Stimulated activated CD4-positive, alpha-beta T cell treated with anti-CD3 and anti-CD28 coated beads, Interleukin-15, amount 100 ng/mL, for 1 hour (primary cell): Measurements from ENCODE around the gene KRTAP5-2.
"Not testable (repeated sequence)": the region's sequence is repeated elsewhere in the genome, so short reads cannot be mapped to it uniquely, and the experiment has no call there.

Source experiments
- DNase-seq, 2 donors: peaks; one replicate each; pipeline ENCODE4 v3.0.0-alpha.2; 2020; ENCODE audit warnings: low read depth in 1 of 2, low spot score in 1 of 2

Gene KRTAP5-2, protein sequence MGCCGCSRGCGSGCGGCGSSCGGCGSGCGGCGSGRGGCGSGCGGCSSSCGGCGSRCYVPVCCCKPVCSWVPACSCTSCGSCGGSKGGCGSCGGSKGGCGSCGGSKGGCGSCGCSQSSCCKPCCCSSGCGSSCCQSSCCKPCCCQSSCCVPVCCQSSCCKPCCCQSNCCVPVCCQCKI

GRCh38 chr11:1597994-1598380, at the start of gene KRTAP5-2:
Gene KRTAP5-2, minus strand, starts transcription at chr11:1598294. Its CDS starts 44 bp downstream, at chr11:1598250.
- DNase-seq: no peak

- not testable (repeated sequence) for DNase-seq
Measured at GRCh38 chr11:1646540-1646939, 48.4 kb upstream of the KRTAP5-2 start.

- DNase-seq: no peak
Measured at GRCh38 chr11:1645357-1645821, 47.3 kb upstream of the KRTAP5-2 start.

DNA sequence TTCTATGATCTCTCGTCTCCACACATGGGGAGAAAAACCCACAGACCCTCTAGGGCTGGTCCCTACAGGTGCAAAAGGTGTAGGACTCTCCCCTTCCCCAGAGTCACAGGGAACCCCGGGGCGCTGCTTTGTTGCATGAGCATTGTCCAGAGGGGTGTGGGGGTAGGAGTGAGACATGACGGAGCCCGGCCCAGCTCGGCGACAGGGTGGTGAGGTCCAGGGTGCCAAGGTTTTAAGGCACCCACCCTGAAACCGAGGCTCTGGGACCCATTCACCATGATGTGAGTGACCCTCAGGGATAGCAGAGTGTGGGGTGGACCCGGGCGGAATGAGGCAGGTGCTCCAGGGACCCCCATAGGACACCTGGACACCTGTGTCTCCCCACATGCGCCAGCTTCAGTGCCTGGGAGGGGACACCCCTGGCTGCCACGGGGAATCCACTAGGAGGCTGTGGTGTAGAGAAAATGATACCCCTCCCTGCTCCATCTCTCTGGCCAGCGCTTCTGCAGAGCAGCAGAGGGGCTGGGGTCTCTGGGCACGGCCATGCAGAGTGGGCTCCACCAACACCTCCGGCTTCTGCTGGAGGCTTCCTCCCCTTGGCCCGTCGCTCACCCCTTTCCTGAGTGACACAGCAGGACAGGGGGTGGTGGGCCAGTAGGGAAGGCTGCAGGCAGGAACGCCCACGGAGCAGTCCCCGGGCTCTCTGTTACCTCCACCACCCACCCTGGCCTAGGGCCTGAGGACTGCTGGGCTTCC, 46.7 kb upstream of the KRTAP5-2 start:
- no peak for DNase-seq

GRCh38 chr11:1643146-1643690, 45.1 kb upstream of the KRTAP5-2 start:
- DNase-seq: no peak

DNA sequence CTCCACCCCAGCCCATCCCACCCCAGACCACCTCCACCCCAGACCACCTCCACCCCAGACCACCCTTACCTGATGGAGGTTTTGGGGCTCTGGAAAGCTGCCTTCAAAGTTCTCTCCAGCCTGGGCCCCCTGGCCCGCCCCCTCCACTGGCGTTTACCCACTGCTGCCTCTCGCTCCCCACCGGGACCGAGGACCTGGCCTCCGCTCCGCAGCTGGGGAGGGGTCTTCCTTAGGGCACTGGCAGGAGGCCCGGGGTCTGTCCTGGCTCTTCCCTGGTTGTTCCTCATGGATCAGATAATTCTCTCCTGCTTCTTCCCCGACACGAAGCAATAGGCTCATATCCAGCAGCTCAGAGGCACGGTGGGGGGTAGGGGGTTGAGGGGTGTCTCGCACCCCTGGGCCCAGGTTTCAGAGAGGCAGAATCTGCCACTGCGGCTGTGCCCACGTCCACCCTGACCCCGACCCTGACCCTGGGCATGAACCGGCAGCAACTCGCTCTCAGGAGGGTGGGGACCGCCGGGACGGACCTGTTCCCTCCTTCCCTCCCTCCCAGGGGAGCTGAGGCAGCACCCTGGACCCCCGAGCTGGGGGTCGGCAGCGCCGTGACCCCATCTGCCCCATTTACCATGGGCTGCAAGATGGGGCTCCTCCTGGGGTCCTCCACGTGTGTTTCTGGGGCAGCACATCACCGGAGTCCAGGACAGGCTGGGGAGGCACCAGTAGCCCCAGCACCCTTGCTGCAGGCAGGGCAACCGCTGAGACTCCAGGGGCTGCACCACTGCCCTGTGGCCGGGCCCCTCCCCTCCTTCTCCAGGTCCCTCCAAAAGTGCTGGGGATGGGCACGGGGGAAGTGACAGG, 44.4 kb upstream of the KRTAP5-2 start:
- no peak for DNase-seq

GRCh38 chr11:1641096-1641495, 43.0 kb upstream of the KRTAP5-2 start:
- DNase-seq: no peak

DNA sequence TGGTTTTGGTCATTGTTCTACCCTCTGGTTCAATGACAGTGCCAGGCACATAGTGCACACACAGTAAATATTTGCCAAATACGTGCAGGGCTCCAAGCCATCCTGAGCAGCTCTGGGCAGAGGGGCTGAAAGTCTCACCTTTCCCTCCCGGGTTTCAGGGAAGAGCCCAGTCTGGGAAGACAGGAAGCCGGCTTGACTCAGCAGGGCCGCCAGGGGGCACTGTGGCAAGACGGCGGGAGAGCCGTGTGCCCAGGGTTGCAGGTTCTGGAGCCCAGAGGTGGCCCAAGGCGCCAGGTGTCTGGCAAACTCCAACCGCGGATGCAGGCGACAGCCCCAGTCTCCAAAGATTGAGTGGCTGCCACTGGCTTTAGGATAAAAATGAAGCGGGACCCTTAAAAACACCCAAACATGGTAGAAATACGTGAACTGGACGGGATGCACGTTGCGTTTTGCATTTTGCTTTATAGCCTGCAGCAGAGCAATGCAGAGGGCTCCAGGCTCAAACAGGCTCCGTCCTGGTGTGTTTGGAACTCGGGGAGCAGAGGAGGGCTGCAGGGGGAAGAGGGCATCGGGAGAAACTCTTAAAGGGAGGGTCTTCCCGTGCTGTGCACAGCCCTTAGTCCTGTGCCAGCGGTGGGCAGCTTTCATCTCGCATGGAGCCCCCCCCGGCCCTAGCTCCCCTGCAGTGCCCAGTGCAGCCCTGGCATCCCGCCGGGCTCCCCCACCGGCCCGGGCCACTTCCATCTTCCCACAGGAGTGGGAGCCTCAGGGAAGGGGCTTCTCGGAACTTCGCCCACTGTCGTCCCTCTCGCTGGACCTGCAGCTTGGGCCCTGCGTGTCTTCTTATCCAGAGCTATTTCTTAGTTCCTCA, 42.2 kb upstream of the KRTAP5-2 start:
- DNase-seq: peak in 1 of 2 donors; percentile 19

- DNase-seq: no peak
Measured at GRCh38 chr11:1639666-1640065, 41.6 kb upstream of the KRTAP5-2 start.

GRCh38 chr11:1639102-1639620, 41.1 kb upstream of the KRTAP5-2 start:
- no peak for DNase-seq

GRCh38 chr11:1638344-1638743, 40.2 kb upstream of the KRTAP5-2 start:
- no peak for DNase-seq

- no peak for DNase-seq
Measured at GRCh38 chr11:1637628-1638027, 39.5 kb upstream of the KRTAP5-2 start.

- DNase-seq: no peak
Measured at GRCh38 chr11:1636291-1636950, 38.3 kb upstream of the KRTAP5-2 start.

DNA sequence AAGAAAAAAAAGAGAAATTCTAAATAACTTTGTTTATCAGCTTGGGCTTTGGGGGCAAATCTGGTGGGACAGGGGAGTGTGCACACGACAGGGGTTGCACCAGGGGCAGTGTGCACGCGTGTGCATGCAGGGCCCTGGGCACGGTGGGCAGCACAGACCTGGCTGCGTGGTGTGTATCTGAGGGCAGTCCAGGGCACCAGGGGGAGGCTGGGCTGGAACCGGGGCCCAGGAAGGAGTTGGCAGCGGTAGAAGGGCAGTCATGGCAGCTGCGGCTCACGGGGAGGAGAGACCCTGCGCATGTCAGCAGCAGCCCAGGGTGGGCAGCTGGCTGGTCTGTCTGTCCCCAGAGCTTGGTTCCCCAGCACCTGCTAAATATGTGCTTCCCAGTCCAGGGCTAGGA, 35.8 kb upstream of the KRTAP5-2 start:
- DNase-seq: no peak

GRCh38 chr11:1632053-1632714, 34.1 kb upstream of the KRTAP5-2 start:
- DNase-seq: no peak

DNA sequence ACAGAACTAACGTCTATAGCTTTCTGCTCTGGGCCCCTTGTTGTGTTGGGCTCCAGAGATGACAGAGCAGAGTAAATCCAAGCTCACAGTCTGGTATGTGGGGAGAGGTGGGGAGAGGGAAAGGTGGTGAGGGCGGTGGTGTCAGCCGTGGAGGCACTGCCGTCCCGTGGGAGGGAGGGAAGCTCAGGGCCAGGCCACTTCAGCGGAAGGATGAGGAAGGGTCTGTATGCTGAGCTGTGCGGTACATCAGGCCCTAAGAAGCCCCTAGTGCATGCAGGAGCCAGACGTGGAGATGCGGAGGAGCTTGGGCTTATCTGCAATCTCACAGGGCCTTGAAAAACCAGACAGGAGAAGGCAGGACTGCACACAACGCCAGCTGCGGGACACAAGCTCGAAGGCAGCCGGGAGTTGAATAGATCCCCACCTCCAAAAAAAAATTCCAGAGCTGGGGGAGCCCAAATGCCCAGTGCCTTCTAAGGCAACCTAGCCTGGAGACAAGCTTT, 33.0 kb upstream of the KRTAP5-2 start:
- no peak for DNase-seq

GRCh38 chr11:1630271-1630670, 32.2 kb upstream of the KRTAP5-2 start:
- DNase-seq: no peak

DNA sequence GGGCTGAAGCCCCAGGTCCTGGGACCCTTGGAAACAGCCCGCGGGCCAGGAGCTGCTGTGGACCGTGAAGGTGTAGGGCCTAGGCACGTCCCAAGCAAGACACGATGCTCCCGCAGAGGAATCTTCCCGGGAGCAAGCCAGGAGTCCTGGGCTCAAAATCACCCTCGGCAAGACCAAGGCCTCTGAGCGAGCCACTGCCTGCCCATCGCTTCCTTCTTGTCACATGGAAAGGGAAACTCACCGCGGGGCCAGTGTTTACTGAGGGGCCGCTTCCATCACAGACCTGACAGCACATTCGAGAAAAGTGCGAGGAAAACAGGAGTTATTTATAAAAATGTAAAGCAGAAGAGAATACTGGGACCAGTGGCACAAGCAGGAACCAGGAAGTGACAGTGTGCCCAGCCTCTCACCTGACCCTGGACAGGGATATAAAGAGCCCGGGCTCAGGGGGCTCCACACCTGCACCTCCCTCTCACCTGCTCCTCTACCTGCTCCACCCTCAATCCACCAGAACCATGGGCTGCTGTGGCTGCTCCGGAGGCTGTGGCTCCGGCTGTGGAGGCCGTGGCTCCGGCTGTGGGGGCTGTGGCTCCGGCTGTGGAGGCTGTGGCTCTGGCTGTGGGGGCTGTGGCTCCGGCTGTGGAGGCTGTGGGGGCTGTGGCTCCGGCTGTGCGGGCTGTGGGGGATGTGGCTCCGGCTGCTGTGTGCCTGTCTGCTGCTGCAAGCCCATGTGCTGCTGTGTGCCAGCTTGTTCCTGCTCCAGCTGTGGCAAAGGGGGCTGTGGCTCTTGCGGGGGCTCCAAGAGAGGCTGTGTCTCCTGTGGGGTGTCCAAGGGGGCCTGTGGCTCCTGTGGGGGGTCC, 31.5 kb upstream of the KRTAP5-2 start, which contains the start of gene KRTAP5-5:
Gene KRTAP5-5 (plus strand): TSS at position 450 of the 860 bp plus-strand sequence. CDS start 66 bp downstream, at position 516.
- no peak for DNase-seq
